ENCODE data around the gene KLHL10.
"Not testable (repeated sequence)": the region's sequence is repeated elsewhere in the genome, so short reads cannot be mapped to it uniquely, and the experiment has no call there.

KLHL10 gene

DNA sequence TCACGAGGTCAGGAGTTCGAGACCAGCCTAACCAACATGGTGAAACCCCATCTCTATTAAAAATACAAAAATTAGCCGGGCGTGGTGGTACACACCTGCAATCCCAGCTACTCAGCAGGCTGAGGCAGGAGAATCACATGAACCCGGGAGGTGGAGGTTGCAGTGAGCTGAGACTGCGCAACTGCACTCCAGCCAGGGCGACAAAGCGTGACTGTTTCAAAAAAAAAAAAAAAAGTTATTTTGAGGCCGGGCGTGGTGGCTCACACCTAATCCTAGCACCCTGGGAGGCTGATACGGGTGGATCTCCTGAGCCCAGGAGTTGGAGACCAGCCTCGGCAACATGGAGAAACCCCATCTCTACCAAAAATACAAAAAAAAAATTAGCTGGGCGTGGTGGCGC is 13.8 kb downstream of the KLHL10 start:
- DNase-seq (ENCODE audit: low spot score), result not testable (repeated sequence)

DNA sequence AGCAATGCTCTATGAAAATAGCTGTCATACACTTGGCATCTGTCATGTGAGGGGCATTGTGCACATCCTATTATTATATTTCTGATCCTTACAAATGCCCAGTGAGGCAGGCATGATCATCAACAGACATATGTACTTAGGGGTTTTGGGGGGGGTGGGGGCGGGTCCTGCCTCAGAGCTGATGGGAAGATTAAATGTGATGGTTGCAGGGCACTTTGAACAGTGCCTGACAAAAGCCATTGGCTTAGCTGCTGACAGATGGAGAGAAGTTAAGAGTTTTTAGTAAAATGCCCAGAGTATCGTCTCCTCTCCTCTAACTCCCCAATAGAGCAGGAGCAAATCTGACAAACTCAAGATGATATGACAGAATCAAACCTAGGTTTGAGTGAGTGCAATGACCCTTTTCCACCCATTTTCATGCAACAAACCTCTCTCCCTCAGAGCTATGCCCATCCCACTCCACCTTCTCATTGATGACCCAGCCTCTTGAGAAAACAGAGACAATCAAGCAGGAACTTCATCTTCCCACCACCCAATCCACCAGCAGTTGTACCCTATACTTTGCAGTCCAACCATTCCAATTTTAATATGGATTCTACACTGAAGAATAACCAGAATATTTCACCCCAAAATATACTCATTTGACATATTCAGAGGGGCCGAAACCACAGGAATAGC is 22.8 kb downstream of the KLHL10 start:
- DNase-seq (ENCODE audit: low spot score), result no peak

DNA sequence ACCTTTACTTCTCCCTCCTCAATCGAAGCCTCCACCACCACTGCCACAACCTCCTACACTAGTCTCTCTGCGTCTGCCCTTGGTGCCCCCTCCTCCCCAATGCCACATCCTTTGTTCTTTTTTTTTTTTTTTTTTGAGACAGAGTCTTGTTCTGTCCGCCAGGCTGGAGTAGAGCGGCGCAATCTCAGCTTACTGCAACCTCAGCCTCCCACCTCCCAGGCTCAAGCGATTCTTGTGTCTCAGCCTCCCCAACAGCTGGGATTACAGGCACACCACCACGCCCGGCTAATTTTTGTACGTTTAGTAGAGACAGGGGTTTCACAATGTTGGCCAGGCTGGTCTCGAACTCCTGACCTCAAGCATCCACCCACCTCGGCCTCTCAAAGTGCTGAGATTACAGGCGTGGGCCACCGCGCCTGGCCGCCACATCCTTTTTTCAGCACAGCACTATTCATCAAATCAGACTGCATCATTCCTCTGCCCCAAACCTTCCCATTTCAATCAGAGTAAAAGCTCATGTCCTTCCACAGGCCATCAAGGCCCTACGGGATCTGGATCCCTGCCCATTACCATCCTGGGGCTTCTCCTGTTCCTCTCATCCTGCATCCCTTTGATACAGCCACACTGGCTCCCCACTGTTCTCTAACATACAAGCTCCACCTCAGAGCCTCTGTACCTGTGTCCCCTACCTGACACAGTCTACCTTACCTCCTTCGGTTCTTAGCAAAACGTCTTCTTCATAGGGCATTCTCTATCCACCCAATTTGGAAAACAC is 25.6 kb downstream of the KLHL10 start:
- DNase-seq (ENCODE audit: low spot score), result no peak

DNA sequence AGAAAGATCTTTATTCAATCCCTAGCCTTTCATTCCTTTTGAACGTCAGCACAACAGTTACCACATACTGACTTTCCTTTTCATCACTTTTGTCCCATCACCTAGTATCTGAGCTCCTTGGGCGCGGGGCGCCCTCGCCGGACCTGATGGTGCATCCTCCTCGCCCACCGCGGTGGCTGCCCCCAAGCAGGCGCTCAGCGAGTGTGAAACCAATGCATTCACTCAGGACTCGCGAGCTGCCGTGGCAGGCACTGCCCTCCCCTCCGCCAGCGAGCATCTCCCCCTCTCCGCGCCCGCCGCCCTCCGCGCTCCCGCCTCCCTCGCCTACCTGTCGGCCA is 26.8 kb downstream of the KLHL10 start:
- no peak for DNase-seq (ENCODE audit: low spot score)

DNA sequence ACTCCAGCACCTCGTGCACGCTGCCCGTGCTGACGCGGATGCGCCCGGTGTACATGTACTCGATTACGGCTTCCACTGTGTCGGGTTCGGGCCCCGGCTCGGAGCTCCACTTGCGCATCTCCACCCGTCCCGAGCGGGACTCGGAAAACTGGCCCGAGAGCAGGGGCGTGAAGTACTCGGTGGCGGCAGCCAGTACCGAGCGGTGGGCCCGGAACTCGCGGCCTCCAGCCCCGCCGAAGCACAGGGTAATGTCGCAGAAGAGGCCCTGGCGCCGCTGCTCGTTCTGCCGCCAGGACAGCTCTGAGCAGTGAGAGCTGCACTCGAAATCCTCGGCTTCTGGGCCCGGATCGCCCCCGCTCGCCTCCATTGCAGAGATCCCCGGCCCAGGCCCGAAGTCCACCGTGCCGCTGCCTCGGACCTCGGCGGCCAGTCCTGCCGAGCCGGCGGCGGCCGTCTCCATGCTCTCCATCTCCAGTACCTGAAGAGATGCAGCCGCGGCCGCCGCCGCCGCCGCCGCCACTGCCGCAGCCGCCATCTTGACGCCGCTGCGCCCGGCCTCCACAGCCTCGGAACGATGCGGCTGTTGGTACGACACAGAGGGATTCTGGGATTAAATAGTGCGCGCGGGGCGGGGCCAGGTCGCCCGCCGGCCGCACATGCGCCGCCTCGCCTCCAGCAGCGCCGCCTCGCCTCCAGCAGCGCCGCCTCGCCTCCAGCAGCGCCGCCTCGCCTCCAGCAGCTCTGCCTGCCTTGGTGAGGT is 27.4 kb downstream of the KLHL10 start, which contains the start of gene KLHL11:
KLHL11 (minus strand) TSS at position 588 of the 760 bp plus-strand sequence; CDS start at position 535, 53 bp downstream.
- DNase-seq (ENCODE audit: low spot score), result peak; percentile 96

DNA sequence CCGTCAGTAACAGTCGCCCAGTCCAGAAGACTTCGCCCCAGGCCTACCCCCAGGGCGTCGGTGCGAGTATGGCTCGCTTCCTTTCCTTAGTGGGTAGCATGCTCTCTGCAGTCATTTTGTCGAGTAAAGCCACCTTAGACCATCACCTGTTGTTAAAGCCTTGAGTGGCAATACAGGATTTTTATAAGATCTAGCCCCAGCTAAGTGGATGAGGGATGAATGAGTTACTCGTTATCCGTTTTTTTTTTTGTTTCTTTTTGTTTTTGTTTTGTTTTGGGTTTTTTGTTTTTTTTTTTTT is 27.9 kb downstream of the KLHL10 start:
- no peak for DNase-seq (ENCODE audit: low spot score)

DNA sequence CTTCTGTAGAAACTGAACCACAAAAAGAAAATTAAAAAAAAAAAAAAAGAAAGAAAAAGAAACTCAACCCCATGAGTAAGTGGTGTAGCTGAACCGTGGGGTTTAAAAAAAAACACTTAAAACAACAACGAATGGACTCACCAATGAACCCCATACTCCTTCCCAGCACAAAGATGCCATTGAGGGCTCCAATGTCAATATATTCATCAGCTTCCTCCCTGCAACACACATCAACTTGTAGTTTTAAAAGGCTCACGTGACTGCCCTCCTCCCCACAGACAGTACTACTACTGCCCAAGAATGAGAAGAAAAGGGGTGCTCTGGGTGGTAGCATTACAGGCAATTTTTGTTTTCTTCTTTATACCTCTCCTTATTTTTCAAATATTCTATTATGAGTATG is 30.9 kb downstream of the KLHL10 start:
- no peak for DNase-seq (ENCODE audit: low spot score)

DNA sequence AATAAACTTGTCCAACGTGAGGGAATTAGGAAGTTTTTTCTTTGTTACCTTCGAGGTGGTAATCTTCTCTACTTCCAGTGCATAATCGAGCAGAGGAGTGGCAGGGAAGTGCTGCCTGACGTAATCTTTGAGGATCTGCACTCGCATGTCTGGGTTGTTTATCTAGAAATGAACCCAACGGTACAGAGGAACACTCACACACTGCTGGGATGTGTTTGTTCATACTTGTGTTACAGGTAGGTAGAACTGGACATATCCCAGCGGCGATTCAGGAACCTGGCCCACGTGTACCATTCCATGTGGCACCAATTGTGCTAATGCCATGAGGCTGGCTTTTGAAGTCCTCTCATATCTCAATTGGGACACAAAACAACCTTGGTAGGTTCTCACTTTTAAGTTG is 31.8 kb downstream of the KLHL10 start:
- no peak for DNase-seq (ENCODE audit: low spot score)

DNA sequence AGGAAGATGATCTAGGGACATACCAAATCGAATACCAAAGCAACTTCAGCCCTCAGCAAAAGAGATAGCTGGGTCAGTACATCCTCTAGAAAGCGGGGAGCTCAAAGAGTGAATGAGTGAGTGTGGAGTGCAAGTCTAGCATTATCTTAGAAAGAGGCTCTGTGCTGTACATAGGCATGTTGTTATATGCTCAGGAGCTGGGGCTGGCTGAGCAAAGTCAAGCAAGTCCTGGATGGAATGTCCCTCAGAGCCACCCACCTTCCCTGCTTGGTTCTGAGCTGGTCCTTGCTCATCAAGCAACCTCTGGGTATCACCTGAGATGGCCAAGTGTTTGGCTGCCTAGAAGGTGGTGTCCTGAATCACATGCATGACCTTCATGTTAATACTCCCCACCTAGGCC is 32.5 kb downstream of the KLHL10 start:
- no peak for DNase-seq (ENCODE audit: low spot score)

DNA sequence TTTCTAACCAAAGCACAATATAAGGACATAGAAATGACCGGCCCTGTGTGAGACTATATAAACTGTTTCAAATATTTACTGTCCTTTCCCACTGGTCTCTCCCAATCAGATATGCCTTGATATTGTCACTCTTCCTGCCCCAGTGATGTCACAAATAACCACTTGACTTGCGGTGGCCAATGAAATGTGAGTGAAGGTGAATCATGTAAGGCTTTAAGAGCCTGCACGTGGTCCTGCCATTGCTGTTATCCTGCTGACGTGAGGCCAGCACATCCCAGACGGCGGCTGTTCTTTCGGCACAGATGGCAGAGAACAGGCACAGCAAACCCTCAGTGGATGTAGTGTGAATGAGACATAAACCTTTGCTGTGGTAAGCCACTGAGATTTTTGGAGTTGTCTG is 33.0 kb downstream of the KLHL10 start:
- no peak for DNase-seq (ENCODE audit: low spot score)

DNA sequence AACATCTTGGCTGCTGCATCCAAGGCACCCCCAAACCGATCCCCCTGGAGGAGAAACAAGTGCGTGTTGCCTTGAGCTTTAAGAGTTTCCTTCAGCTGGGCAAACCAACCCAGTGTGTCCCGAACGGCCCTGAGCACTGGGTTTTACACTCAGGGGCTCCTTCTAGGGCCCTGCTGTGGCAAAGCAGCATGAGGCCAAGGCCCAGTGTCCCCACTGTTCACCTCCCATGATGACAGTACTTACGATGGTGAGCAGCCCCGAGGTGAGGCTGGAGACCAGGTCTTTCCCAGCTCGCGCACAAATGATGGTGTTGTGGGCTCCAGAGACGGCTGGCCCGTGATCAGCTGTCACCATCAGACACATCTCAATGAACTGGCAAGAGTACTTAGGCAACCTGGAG is 34.2 kb downstream of the KLHL10 start:
- no peak for DNase-seq (ENCODE audit: low spot score)

DNA sequence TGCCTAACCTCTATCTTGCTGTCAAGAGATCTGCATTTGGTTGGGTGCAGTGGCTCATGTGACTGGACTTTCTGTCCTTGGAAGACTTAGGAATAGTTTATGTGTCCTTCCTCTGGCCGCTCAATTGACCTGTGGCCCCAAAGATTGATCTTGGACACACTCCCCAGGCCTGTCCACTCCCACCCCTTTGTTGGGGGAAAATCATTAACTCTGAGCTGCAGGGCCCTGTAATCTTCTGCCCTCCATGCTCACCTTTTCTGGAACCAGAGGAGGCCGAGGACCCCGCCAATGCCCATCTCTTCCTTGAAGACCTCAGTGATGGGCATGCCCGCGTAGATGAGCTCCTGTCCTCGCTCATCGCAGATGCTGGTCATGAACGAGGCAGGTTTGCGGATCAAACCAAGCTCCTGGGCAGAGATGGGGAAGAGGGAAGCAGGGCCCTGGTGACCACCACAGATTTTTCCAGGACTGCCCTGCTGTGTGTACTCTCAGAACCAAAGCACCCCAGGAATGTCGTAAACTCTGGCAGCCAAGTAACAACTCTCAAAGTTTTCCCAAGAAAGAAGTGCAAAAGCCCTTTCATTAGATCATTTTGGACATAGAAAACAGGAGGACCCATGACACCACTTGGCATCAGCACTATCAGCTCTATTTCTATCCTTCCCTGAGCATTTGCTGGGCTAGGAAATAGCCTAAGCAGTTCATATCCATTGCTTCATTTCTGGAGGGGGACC is 36.1 kb downstream of the KLHL10 start:
- DNase-seq (ENCODE audit: low spot score), result no peak

DNA sequence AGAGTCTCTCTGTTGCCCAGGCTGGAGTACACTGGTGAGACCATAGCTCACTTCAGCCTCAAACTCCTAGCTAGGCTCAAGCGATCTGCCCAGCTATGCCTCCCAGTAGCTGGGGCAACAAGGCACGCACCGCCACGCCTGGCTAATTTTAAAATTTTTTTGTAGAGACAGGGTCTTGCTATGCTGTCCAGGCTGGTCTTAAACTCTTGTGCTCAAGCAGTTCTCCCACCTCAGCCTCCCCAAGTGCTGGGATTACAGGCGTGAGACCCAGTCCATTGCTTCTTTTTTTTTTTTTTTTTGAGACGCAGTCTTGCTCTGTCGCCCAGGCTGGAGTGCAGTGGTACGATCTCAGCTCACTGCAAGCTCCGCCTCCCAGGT is 36.7 kb downstream of the KLHL10 start:
- not testable (repeated sequence) for DNase-seq (ENCODE audit: low spot score)

DNA sequence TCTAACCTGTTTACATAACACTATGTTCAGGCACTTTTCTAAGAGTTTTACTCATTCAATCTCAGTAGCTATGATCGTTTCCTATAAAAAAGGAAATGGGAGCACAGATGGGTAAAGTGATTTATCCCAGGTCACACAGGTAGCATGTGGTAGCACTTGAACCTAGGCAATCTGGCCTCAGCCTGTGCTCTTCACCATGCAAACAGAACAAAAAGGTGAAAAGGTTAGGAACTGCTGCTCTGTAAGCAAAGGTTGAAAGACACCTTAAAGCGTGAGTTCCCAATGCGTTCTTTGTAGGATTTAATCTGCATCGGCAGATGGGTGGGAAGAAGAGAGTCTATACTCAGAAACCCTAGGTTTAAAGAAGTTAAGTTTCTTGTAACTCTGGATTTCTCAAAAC is 42.5 kb downstream of the KLHL10 start:
- DNase-seq (ENCODE audit: low spot score), result no peak

DNA sequence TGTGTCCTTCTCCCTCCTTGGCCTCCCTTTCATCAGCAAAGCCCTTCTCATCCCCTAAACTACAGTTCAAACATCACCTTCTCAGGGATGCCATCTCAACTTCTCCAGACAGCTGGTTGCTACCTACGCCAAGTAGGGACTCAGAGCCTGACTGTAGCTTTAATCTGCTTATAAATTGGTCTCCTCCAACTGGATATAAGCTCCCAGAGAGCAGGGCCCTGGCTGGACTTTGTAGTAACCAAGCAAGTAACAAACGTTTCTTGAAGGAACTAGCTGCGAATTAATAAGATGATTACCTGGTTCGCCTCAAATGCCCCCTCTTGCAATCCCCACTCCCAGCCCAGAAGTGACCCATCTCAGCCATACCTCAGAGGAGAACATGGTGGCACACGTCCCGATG is 45.1 kb downstream of the KLHL10 start:
- no peak for DNase-seq (ENCODE audit: low spot score)

DNA sequence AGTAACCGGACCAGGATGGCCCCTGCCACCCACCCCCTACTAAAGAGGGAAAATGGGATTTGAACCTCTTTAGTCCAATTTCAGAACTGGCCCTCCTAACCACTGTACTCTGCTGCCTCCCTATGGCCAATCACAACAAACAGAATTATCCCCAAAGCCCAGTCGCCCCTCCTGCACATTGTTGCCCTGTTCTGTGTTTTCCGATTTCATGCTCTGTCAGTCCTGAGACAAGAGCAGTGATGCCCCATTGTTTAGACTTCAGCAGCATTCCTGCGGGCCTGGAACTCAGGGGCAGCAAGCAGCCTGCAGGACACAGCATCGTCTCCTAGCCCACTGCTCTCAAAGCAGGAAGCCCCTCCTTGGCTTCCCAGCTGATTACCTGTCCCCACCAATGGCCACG is 48.1 kb downstream of the KLHL10 start:
- peak; percentile 82 for DNase-seq (ENCODE audit: low spot score)

DNA sequence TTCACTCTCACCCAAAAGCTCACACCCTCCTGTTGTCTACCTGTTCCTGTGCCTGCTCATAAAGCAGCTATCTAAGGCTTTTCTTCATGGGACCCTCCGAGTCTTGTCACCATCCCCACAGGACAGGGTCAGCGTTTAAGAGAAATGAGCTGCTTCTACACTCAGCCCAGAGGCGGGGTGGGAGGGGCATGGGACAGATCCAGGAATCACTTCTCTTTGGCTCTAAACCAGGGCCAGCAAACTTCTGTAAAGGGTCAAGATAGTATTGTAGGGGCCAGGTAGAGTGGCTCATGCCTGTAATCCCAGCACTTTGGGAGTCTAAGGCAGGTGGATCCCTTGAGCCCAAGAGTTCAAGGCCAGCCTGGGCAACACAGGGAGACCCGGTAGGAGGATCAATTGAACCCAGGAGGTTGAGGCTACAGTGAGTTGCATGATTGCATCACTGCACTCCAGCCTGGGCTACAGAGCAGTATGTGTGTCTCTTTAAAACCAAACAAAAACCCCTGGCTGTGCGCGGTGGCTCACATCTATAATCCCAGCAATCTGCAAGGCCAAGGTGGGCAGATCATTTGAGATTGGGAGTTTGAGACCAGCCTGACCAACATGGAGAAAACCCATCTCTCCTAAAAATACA is 50.8 kb downstream of the KLHL10 start:
- DNase-seq (ENCODE audit: low spot score), result no peak

DNA sequence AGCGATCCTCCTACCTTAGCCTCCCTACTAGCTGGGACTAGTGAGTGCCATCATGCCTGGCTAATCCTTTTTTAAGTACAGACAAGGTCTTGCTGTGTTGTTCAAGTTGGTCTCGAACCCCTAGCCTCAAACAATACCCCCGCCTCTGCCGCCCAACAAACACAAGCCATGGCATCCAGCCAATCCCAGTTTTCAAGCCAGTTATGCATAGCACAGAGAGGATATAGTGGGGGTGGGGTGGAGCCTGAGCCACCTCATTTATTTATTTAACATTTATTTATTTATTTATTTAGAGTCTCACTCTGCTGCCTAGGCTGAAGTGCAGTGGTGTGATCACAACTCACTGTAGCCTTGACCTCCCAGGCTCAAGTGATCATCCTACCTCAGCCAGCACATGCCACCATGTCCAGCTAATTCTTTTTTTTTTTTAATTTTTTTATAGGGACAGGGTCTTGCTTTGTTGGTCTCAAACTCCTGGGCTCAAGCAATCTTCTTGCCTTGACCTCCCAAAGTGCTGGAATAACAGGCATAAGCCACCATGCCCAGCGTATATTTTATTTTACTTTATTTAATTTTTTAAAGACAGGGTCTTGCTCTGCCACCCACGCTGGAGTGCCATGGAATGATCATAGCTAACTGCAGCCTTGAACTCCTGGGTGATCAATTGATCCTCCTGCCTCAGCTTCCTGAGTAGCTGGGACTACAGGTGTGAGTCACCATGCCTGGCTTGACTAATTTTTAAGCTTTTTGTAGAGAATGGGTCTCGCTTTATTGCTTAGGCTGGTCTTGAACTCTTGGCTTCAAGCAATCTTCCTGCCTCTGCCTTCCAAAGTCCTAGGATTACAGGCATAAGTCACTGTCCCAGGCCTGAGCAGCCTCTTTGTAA is 53.8 kb downstream of the KLHL10 start:
- DNase-seq (ENCODE audit: low spot score), result no peak

DNA sequence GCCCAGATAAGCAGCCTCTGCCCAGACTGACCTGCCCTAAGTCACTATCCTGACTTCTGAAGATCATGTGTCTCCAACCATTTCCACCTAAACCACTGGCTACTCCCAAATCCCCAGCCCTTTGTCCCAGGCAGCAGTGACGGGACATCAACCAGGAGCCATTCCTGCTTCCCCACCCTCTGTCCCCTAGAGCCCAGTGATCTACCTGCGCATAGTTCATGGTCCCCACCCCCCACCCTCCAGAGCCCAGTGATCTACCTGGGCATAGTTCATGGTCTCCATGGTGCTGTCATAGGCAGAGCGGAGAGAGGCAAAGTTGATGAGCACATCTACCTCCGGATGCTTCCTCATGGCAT is 54.4 kb downstream of the KLHL10 start:
- DNase-seq (ENCODE audit: low spot score), result no peak

DNA sequence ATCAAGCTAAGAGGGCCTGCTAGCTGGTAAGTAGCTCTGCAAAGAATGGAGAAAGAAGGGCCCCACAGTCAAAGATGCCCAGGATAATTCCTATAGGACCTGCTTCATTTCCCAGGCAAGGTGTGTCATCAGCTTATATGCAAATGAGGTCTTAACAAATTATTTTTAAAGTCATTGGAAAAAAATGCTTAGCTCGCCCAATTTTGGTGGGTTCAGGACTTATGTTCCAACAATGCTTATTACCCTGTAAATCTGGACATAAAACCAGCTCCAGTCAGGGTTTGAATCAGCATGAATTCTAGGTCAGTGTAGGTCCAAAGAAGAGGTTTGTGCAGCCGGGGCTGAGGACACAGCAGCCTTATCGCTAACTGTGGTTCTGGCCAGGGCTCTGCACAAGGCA is 55.8 kb downstream of the KLHL10 start:
- DNase-seq (ENCODE audit: low spot score), result no peak

DNA sequence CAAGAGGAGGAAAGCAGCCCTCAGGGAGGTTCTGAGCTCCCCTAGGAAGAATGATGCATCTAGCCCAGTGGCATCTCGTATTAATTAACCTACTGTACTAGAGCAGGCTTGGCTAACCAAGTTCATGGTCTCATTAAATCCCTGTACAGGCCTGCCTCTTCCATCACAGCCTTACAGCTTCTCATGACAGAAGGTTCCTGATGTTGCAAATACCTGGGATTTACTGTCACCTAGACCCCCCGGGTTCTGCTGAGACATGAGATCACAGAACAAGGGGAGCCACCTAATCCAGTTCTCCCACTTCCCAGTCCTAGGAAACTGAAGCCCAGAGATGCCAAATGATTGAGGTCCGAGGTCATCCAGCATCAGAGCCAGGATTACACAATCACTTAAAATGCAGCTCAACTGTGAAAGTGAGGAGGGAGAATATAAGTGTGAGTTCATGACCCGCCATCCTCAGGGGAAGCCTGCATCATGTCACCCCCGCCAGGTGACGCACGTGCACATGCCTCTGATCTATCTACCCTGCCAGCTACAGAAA is 57.2 kb downstream of the KLHL10 start:
- no peak for DNase-seq (ENCODE audit: low spot score)

Data from ecto neural progenitor cell (in vitro differentiated cells).